Brain microvascular endothelial cell (primary cell): ENCODE results near the gene HSD17B2.

ENCODE experiments used
- DNase-seq: peaks from one replicate; pipeline ENCODE4 v3.0.0-alpha.2; 2020
- H3K27ac ChIP-seq: fragments of 250-450 bp; sonication (Bioruptor Pico); 2 replicates; pipeline ENCODE4 v1.5.1; 2020; ENCODE audit warnings: mild to moderate bottlenecking, moderate library complexity
- H3K27me3 ChIP-seq: fragments of 250-450 bp; sonication (Bioruptor Pico); replicated peaks from 2 replicates; pipeline ENCODE4 v1.5.1; 2020; ENCODE audit warnings: mild to moderate bottlenecking
- H3K36me3 ChIP-seq: fragments of 250-450 bp; sonication (Bioruptor Pico); replicated peaks from 2 replicates; pipeline ENCODE4 v1.5.1; 2020; ENCODE audit warnings: mild to moderate bottlenecking
- H3K4me3 ChIP-seq: 2 replicates; pipeline ENCODE4 v1.5.1; 2011; ENCODE audit warnings: low read depth, mild to moderate bottlenecking, control low read depth, low read length, moderate library complexity
- CTCF ChIP-seq: IDR thresholded peaks from 2 replicates; pipeline ENCODE4 v1.5.1; 2011; ENCODE audit warnings: low read depth, mild to moderate bottlenecking, moderate library complexity, low read length, control low read depth, inconsistent platforms; ENCODE audit errors: missing control alignments
- in situ Hi-C: cut with HindIII; loops from 2 replicates; pipeline ENCODE4 v1.10.0; 2017; ENCODE audit warnings: low sequenced_read_pairs, low pct_ligation_motif_present

Gene HSD17B2

GRCh38 chr16:82111944-82112343 lies 76.9 kb downstream of the HSD17B2 start:
- TF ChIP-seq CTCF, result no peak
- in situ Hi-C loops, result no loop called here
- no peak for DNase-seq
- Histone ChIP-seq H3K4me3 (no peak overlapping the region), H3K27ac (no peak overlapping the region), H3K27me3 (no peaks in the 10 kb centered on the region), H3K36me3 (no peaks in the 10 kb centered on the region)

- TF ChIP-seq CTCF, result no peak
- no peak for DNase-seq
- no peak overlapping the region for H3K4me3 ChIP-seq
- no peaks in the 10 kb centered on the region for H3K27me3 ChIP-seq
- in situ Hi-C loops, result no loop called here
- no peak overlapping the region for H3K27ac ChIP-seq
- no peaks in the 10 kb centered on the region for H3K36me3 ChIP-seq
Observed at GRCh38 chr16:82113741-82114140, 78.7 kb downstream of the HSD17B2 start.

- no peaks in the 10 kb centered on the region for H3K27me3 ChIP-seq
- H3K36me3 ChIP-seq, result no peaks in the 10 kb centered on the region
- H3K4me3 ChIP-seq, result no peak overlapping the region
- DNase-seq, result no peak
- no peak for TF ChIP-seq CTCF
- in situ Hi-C loops, result no loop called here
- H3K27ac ChIP-seq, result no peak overlapping the region
Observed at GRCh38 chr16:82116535-82116934, 81.5 kb downstream of the HSD17B2 start.

- in situ Hi-C loops, result no loop called here
- Histone ChIP-seq H3K36me3 (no peaks in the 10 kb centered on the region), H3K27me3 (no peaks in the 10 kb centered on the region), H3K27ac (no peak overlapping the region), H3K4me3 (no peak overlapping the region)
- TF ChIP-seq CTCF, result no peak
- DNase-seq, result no peak
Observed at GRCh38 chr16:82118749-82119148, 83.7 kb downstream of the HSD17B2 start.

GRCh38 chr16:82119405-82119804 lies 84.4 kb downstream of the HSD17B2 start:
- H3K4me3 ChIP-seq, result no peak overlapping the region
- in situ Hi-C loops, result no loop called here

More at GRCh38 chr16:82119405-82119804, 84.4 kb downstream of the HSD17B2 start:
- no peak overlapping the region for H3K27ac ChIP-seq
- DNase-seq, result no peak
- H3K27me3 ChIP-seq, result no peaks in the 10 kb centered on the region
- H3K36me3 ChIP-seq, result no peaks in the 10 kb centered on the region
- no peak for TF ChIP-seq CTCF
